GM18526 (cell line): ENCODE measurements around the gene SLC30A5.

Experiments
- POLR2A ChIP-seq: IDR thresholded peaks from 3 replicates; pipeline ENCODE4 v1.6.1; 2011; ENCODE audit not compliant: insufficient read length; ENCODE audit errors: extremely low read depth

SLC30A5 gene

DNA sequence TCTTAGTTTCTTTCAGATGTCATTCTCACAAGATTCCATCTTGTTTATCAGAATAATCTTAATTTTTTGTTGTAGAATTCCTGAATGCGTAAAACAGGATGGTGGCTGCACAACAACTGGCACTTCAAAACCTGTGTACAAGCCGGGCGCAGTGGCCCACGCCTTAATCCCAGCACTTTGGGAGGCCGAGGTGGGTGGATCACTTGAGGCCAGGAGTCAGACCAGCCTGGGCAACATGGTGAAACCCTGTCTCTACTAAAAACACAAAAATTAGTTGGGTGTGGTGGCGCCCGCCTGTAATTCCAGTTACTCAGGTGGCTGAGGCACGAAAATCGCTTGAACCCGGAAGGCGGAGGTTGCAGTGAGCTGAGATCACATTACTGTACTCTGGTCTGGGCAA, 62.6 kb downstream of the SLC30A5 start:
- no peak for TF ChIP-seq POLR2A

DNA sequence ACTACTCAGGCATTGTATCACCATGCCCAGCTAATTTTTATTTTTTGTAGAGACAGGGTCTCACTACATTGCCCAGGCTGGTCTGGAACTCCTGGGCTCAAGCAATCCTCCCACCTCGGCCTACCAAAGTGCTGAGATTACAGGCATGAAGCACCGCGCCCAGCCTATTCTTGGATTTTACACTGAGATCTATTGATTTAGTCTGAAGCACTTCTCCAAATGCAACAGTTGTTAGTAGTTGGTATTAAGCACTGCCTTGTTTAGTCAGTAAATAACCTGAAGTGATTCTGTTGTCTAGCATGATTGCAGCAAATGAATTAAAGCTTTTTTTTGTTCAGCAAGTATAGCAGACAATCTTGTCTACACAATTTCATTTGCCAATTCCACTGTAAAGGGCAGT, 64.2 kb downstream of the SLC30A5 start:
- no peak for TF ChIP-seq POLR2A

DNA sequence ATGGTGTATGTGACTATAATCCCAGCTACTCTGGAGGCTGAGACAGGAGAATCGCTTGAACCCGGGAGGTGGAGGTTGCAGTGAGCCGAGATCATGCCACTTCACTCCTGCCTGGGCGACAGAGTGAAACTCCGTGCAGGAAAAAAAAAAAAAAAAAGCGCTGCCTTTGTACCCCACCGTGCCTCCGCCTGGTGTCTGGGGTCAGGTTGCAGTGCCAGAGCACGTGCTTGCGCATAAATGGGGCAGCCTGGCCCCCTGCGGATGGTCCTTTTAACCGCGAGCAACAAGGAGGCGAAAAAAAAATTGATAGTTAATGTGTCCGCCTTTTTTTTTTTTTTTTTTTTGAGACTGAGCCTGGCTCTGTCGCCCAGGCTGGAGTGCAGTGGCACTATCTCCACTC, 66.8 kb downstream of the SLC30A5 start:
- TF ChIP-seq POLR2A = no peak

DNA sequence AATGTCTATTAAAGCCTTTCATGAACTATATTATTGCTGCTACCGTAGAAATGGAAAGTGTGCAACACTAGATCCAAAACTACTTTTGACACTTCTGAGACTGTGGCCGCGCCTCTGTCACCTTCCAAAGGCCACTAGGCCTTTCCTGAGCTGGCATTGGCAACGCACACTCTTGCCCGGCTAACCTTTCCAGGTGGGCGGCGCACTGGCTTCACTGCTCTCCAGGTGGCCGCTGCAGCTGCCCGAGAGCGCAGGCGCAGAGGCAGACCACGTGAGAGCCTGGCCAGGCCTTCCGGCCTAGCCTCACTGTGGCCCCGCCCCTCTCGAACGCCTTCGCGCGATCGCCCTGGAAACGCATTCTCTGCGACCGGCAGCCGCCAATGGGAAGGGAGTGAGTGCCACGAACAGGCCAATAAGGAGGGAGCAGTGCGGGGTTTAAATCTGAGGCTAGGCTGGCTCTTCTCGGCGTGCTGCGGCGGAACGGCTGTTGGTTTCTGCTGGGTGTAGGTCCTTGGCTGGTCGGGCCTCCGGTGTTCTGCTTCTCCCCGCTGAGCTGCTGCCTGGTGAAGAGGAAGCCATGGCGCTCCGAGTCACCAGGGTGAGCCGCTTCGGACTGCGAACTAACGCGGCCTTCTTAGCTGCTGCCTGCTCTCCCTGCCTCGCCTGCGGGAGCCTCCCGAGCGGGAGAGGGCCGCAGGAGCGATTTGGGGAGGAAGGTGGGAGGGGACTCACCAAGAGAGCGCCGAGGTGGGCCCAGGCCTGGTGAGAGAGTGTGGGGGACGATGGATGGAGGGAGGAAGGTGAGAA, 73.1 kb downstream of the SLC30A5 start, which contains the start of gene CCNB1:
TSS of gene CCNB1 (plus strand) at position 465 of the 807 bp plus-strand sequence. CDS start at position 578, 113 bp downstream.
- TF ChIP-seq POLR2A = peak; percentile 71

DNA sequence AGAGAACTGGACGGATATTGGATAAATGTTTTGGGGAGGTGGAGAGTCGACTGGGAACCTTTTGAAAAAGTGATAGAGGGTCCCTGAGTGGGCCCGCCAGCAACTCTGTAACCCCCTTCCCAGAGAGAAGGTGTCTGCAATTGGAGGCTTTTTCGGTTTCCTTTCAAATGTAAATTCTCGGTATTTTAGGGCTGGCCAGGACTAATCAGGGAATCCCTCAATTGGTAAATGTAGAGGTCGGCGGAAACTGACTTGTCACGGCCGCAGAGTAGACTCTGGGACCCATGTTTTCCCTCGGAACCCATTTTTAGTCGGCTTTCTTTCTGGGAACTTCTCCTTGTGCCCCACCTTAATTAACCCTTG, 73.7 kb downstream of the SLC30A5 start:
- TF ChIP-seq POLR2A = no peak

DNA sequence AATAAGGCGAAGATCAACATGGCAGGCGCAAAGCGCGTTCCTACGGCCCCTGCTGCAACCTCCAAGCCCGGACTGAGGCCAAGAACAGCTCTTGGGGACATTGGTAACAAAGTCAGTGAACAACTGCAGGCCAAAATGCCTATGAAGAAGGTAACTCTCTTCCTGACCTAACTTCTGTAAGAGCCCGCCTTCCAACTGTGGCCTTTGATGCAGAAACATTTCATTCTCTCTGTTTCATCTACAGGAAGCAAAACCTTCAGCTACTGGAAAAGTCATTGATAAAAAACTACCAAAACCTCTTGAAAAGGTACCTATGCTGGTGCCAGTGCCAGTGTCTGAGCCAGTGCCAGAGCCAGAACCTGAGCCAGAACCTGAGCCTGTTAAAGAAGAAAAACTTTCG, 74.1 kb downstream of the SLC30A5 start:
- TF ChIP-seq POLR2A = no peak

DNA sequence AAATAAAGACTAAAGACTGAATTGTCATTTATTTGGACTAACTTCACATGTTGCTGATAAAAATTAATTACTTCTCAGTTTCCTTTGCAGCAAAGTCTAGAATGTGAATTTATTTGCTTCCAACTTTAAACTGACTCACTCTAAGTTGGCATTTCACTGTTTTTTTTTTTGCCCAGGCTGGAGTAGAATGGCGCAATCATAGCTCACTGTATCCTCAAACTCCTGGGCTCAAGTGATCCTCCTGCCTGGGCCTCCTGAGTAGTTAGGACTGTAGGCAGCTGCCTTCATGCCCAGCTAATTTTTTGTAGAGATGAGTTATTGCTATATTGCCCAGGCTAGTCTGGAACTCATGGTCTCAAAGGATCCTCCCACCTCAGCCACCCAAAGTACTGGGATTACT, 76.7 kb downstream of the SLC30A5 start:
- TF ChIP-seq POLR2A = no peak

DNA sequence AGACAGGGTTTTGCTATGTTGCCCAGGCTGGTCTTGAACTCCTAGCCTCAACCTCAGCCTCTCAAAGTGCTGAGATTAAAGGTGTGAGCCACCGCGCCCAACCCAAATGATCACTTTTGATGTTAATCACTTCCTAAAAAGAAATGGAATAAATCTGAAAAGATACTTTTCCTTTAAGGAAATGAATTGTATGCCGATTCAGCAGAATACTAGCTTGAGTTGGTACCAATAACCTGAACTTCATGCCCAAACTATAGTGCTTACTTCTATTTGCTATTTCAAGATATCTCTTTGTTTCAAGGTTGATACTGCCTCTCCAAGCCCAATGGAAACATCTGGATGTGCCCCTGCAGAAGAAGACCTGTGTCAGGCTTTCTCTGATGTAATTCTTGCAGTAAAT, 77.2 kb downstream of the SLC30A5 start:
- TF ChIP-seq POLR2A = no peak
